HL-60 (cell line): ENCODE results near the gene IBTK.

ENCODE experiments used
- DNase-seq, 2 experiments: peaks; one replicate each; pipeline ENCODE4 v3.0.0-alpha.2; 2010 to 2020; ENCODE audit warnings: low read depth in 1 of 2, low spot score in 1 of 2
- H3K27ac ChIP-seq: fragments of 250-450 bp; sonication (Bioruptor Pico); replicated peaks from 2 replicates; pipeline ENCODE4 v1.5.1; 2020; ENCODE audit warnings: mild to moderate bottlenecking, moderate library complexity
- H3K27me3 ChIP-seq: fragments of 250-450 bp; sonication (Bioruptor Pico); 2 replicates; pipeline ENCODE4 v1.5.1; 2021; ENCODE audit warnings: mild to moderate bottlenecking, moderate library complexity; ENCODE audit not compliant: insufficient read depth, poor library complexity, severe bottlenecking
- H3K4me3 ChIP-seq: replicated peaks from 2 replicates; pipeline ENCODE4 v1.5.1; 2011; ENCODE audit warnings: mild to moderate bottlenecking, control low read depth, low read length; ENCODE audit not compliant: insufficient read depth
- CTCF ChIP-seq: IDR thresholded peaks from one replicate; pipeline ENCODE4 v1.5.1; 2011; ENCODE audit warnings: low read length, control low read depth, inconsistent platforms; ENCODE audit not compliant: insufficient read depth
- GABPA ChIP-seq: IDR thresholded peaks from 2 replicates; pipeline ENCODE4 v1.6.1; 2012; ENCODE audit warnings: low read depth
- POLR2AphosphoS5 ChIP-seq: IDR thresholded peaks from 2 replicates; pipeline ENCODE4 v1.6.1; 2012; ENCODE audit warnings: low read depth
- REST ChIP-seq: IDR thresholded peaks from 2 replicates; pipeline ENCODE4 v1.6.1; 2012; ENCODE audit warnings: low read depth; ENCODE audit not compliant: insufficient replicate concordance
- SPI1 ChIP-seq: IDR thresholded peaks from 2 replicates; pipeline ENCODE4 v1.6.1; 2012; ENCODE audit warnings: low read depth, mild to moderate bottlenecking, borderline replicate concordance

The IBTK gene

GRCh38 chr6:82145926-82146452 is 101.6 kb downstream of the IBTK start:
- DNase-seq = no peak
- Histone ChIP-seq H3K4me3 (no peak overlapping the region), H3K27ac (no peak overlapping the region), H3K27me3 (no peaks in the 10 kb centered on the region)
- TF ChIP-seq REST (no peak), SPI1 (no peak), POLR2AphosphoS5 (no peak), CTCF (no peak), GABPA (no peak)

GRCh38 chr6:82144852-82145340 is 102.6 kb downstream of the IBTK start:
- no peak overlapping the region for H3K4me3 ChIP-seq
- TF ChIP-seq REST = no peak
- no peak for TF ChIP-seq GABPA
- TF ChIP-seq CTCF = no peak
- TF ChIP-seq POLR2AphosphoS5 = no peak
- H3K27me3 ChIP-seq = no peaks in the 10 kb centered on the region
- H3K27ac ChIP-seq = no peak overlapping the region
- no peak for DNase-seq

- no peak for DNase-seq
- no peaks in the 10 kb centered on the region for H3K27me3 ChIP-seq
- TF ChIP-seq POLR2AphosphoS5 (no peak), CTCF (no peak)
- no peak overlapping the region for H3K27ac ChIP-seq
- no peak overlapping the region for H3K4me3 ChIP-seq
These were observed 103.3 kb downstream of the IBTK start for GRCh38 chr6:82144007-82144851.
